WERI-Rb-1 (cell line): ENCODE measurements around the gene GNPAT.

ENCODE experiments used
- DNase-seq: peaks from one replicate; pipeline ENCODE4 v3.0.0-alpha.2; 2020
- H3K27ac ChIP-seq: fragments of 250-450 bp; sonication (Bioruptor Pico); 2 replicates; pipeline ENCODE4 v1.5.1; 2020; ENCODE audit warnings: mild to moderate bottlenecking, moderate library complexity
- H3K27me3 ChIP-seq: fragments of 250-450 bp; sonication (Bioruptor Pico); 2 replicates; pipeline ENCODE4 v1.5.1; 2021; ENCODE audit warnings: mild to moderate bottlenecking, low read depth, moderate library complexity; ENCODE audit not compliant: insufficient read depth, severe bottlenecking
- H3K36me3 ChIP-seq: fragments of 250-450 bp; sonication (Bioruptor Pico); 2 replicates; pipeline ENCODE4 v1.5.1; 2020; ENCODE audit warnings: mild to moderate bottlenecking, moderate library complexity
- H3K4me3 ChIP-seq: 2 replicates; pipeline ENCODE4 v1.5.1; 2011; ENCODE audit warnings: low read depth, mild to moderate bottlenecking, control low read depth, low read length
- H3K9me3 ChIP-seq: fragments of 250-450 bp; sonication (Bioruptor Pico); 2 replicates; pipeline ENCODE4 v1.5.1; 2021; ENCODE audit warnings: mild to moderate bottlenecking, moderate library complexity; ENCODE audit not compliant: severe bottlenecking
- TF ChIP-seq, protein P1 (sequence below): IDR thresholded peaks from 2 replicates; pipeline ENCODE4 v1.5.1; 2011; ENCODE audit warnings: low read depth, mild to moderate bottlenecking, control low read depth, inconsistent platforms, low read length

The GNPAT gene

DNA sequence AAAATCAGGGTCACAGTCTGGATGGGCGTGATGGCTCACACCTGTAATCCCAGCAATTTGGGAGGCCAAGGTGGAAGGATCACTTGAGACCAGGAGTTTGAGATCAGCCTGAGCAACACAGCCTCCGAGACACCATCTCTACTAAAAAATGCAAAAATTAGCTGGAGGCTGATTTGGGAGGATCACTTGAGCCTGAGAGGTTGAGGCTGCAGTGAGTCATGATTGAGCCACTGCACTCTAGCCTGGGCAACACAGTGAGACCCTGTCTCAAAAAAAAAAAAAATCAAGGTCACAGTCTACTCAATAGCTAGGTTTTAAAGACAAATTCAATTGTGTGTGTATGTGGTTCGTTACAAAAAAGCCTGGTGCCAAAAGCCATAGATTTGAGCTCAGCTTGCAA lies 44.7 kb upstream of the GNPAT start:
- Histone ChIP-seq H3K4me3 (no peak overlapping the region), H3K9me3 (no peaks in the 10 kb centered on the region), H3K27me3 (no peaks in the 10 kb centered on the region), H3K27ac (no peak overlapping the region), H3K36me3 (no peaks in the 10 kb centered on the region)
- TF ChIP-seq, protein P1, sequence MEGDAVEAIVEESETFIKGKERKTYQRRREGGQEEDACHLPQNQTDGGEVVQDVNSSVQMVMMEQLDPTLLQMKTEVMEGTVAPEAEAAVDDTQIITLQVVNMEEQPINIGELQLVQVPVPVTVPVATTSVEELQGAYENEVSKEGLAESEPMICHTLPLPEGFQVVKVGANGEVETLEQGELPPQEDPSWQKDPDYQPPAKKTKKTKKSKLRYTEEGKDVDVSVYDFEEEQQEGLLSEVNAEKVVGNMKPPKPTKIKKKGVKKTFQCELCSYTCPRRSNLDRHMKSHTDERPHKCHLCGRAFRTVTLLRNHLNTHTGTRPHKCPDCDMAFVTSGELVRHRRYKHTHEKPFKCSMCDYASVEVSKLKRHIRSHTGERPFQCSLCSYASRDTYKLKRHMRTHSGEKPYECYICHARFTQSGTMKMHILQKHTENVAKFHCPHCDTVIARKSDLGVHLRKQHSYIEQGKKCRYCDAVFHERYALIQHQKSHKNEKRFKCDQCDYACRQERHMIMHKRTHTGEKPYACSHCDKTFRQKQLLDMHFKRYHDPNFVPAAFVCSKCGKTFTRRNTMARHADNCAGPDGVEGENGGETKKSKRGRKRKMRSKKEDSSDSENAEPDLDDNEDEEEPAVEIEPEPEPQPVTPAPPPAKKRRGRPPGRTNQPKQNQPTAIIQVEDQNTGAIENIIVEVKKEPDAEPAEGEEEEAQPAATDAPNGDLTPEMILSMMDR: no peak
- DNase-seq: no peak

DNA sequence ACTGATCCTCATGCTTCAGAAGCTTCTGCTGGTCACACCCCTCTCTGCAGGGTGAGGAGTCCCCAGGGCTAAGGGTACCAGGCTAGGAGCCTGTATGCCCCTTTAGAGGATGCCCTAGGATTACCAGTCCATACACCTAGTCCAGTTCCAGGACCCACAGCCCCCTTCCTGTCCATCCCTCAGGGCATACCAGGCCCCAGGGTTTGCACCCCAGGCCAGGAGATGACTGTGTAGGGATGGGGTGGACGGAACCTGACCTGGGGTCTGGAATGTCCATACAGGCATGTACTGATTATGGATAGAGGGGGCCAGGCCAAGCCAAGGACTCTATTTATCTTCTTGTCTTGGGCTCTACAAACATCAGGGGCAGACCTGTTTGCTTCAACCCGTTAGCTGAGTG lies 44.3 kb upstream of the GNPAT start:
- Histone ChIP-seq H3K4me3 (no peak overlapping the region), H3K27ac (no peak overlapping the region), H3K36me3 (no peaks in the 10 kb centered on the region), H3K9me3 (no peaks in the 10 kb centered on the region), H3K27me3 (no peaks in the 10 kb centered on the region)
- TF ChIP-seq, protein P1: no peak
- DNase-seq: no peak

DNA sequence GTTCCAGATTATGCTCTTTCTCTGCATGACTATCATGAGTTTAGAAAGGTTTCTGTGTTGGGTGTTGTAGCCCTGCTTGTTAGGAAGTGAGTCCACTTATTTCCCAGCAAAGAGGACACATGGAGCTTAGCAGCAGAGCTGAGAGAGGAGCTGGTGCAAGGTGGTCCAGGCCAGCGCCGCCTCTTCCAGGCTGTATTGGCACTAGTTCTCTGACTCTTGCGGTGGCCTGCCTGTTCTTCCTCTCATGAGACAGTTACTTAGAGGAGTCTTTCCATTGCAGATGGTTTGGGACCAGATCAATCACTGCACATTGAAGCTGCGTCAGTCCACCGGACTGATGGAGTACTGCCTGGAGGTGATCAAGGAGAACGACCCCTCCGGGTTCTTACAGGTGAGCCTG lies 41.1 kb upstream of the GNPAT start:
- Histone ChIP-seq H3K27me3 (no peaks in the 10 kb centered on the region), H3K27ac (no peak overlapping the region), H3K9me3 (no peaks in the 10 kb centered on the region), H3K4me3 (no peak overlapping the region), H3K36me3 (no peaks in the 10 kb centered on the region)
- no peak for DNase-seq
- TF ChIP-seq, protein P1: no peak

DNA sequence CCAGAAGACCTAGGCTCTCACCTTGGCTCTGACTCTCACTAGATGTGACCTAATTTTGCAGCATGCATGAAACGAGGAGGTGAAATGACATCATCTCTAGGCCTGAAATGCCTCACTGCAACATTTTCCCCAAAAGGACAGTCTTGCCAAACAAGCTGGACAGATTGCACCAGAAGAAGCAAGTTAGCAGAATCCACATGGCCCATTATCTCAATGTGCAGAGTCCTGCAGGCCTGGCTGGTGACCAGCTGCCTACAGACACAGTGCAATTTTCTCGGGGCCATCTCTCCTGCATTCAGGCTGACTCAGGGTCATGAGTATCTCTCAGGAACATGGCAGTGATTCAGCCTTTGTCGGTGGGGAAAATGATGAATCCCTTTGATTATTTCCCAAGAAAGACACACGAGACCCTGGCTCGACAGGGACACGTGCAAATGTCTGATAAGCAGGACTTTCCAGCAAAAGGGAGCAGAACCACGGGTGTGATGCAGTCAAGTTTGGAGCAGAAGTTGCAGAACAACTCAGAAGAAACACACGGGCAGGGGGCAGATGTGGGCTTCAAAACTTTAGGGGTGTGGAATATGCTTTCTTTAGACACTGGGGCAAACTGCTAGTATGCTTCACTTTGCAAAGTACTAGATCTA lies 40.5 kb upstream of the GNPAT start:
- Histone ChIP-seq H3K27ac (no peak overlapping the region), H3K4me3 (no peak overlapping the region), H3K9me3 (no peaks in the 10 kb centered on the region), H3K36me3 (no peaks in the 10 kb centered on the region), H3K27me3 (no peaks in the 10 kb centered on the region)
- DNase-seq: no peak
- TF ChIP-seq, protein P1: no peak

DNA sequence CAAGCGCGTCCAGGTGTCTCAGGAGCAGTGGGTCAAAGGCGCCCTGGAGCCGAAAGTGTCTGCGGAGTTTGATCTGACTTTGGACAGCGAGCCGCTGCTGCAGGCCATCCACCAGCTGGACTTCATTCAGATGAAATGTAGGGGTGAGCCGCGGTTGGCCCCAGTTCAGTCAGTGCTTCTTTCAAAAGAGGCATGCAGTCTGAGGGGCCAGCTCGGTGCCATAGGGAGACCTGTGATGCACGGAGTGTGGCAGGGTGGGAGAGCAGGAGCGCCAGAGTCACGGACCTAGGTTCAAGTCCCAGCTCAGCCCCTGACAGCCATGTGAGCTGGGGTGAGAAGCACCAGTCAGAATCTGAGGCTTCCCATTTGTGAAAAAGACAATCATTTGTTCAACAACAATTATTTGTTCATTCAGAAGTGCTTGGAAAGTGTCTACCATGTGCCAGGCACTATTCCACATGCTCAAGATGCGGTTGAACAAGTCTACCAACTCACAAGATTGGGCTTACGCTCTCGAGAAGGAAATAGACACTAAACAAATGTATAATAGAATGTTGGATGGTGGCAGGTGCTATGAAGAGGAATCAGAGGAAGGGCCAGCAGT lies 39.5 kb upstream of the GNPAT start:
- Histone ChIP-seq H3K4me3 (no peak overlapping the region), H3K27ac (no peak overlapping the region), H3K27me3 (no peaks in the 10 kb centered on the region), H3K36me3 (no peaks in the 10 kb centered on the region), H3K9me3 (no peaks in the 10 kb centered on the region)
- TF ChIP-seq, protein P1: no peak
- no peak for DNase-seq

DNA sequence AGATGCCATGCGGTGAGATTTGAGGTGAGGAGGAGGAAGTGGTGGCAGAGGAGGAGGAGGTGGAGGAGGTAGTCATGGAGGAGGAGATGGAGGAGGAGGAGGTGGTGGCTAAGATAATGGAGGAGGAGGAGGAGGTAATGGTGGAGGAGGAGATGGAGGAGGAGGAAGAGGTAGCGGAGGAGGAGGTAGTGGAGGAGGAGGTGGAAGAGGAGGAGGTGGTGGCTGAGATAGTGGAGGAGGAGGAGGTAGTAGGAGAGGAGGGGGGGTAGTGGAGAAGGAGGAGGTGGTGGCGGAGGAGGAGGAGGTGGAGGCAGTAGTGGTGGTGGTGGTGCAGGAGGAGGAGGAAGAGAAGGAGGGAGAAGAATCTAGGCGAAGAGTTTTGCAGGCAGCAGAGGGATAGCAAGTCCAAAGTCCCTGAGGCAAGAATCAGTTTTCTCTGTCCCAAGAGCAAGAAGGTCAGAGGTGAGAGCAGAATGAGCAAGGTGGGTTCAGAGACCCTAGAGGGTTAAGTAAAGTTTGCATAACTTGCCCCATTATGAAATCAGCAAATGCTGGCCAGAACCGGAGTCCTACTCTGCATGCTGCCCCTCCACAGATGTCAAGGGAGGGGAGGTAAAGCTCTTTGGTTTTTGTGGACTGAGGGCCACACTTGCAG lies 38.9 kb upstream of the GNPAT start:
- TF ChIP-seq, protein P1: no peak
- Histone ChIP-seq H3K27ac (no peak overlapping the region), H3K4me3 (no peak overlapping the region), H3K27me3 (no peaks in the 10 kb centered on the region), H3K36me3 (no peaks in the 10 kb centered on the region), H3K9me3 (no peaks in the 10 kb centered on the region)
- no peak for DNase-seq
